Esophagus muscularis mucosa (tissue), 4 donors: ENCODE measurements around the gene ZNF831. TPM values are rescaled to one million over a fixed set of nuclear protein-coding genes. Genes with fewer than 3 reads are reported as not detected.

ENCODE experiments used
- DNase-seq: peaks from one replicate; pipeline ENCODE4 v3.0.0-alpha.2; 2017; ENCODE audit errors: extremely low spot score
- H3K27ac ChIP-seq, 4 donors: fragments of 200-600 bp; sonication (generic); replicated peaks in 1 of 4; 1 replicate in 3 of 4; 2 replicates in 1 of 4; pipeline ENCODE4 v1.5.1; 2016 to 2019; ENCODE audit warnings: mild to moderate bottlenecking in 1 of 4
- H3K27me3 ChIP-seq, 4 donors: fragments of 200-600 bp; sonication (generic); one replicate each; pipeline versions ENCODE4 v1.5.1 to v1.6.0; 2016 to 2019
- H3K36me3 ChIP-seq, 4 donors: fragments of 200-600 bp; sonication (generic); one replicate each; pipeline ENCODE4 v1.5.1; 2016 to 2019
- H3K4me1 ChIP-seq, 4 donors: fragments of 200-600 bp; sonication (generic); one replicate each; pipeline ENCODE4 v1.5.1; 2016 to 2019
- H3K4me3 ChIP-seq, 4 donors: fragments of 200-600 bp; sonication (generic); 1 replicate in 2 of 4; 2 replicates in 2 of 4; pipeline ENCODE4 v1.5.1; 2016 to 2019; ENCODE audit warnings: mild to moderate bottlenecking in 4 of 4, moderate library complexity in 1 of 4
- H3K9me3 ChIP-seq, 4 donors: fragments of 200-600 bp; sonication (generic); 1 replicate in 3 of 4; 2 replicates in 1 of 4; pipeline ENCODE4 v1.5.1; 2016 to 2019
- EP300 ChIP-seq: sonication (generic); formaldehyde crosslinking; IDR thresholded peaks from one replicate; pipeline ENCODE4 v1.6.1; 2017; ENCODE audit warnings: antibody characterized with exemption
- POLR2A ChIP-seq: fragments of 450-650 bp; IDR thresholded peaks from one replicate; pipeline ENCODE4 v1.6.1; 2017; ENCODE audit warnings: antibody characterized with exemption, moderate library complexity, mild to moderate bottlenecking, low read depth
- POLR2AphosphoS5 ChIP-seq, 2 donors: sonication (generic); formaldehyde crosslinking; IDR thresholded peaks; one replicate each; pipeline ENCODE4 v1.6.1; 2017; ENCODE audit warnings: antibody characterized with exemption in 2 of 2
- WGBS: methylation state at CpG from one replicate; pipeline ENCODE4 v1.1.5; 2018; 5-methylcytosine and 5-hydroxymethylcytosine counted together
- intact Hi-C: fragments of 100-400 bp; cut with DNase I; formaldehyde crosslinking; loops from one replicate; pipeline ENCODE4 v1.15.1; 2023
- total RNA-seq, 4 donors: library from RNA; depleted of rRNA; stranded (reverse); fragments of >200 nt; gene quantifications; one replicate each; pipeline versions ENCODE4 v1.1.0 to v1.2.1, GENCODE V29; 2016
- TF ChIP-seq, protein P1 (sequence below), 3 experiments: fragments of 200-600 bp in 2 of 3; fragments of 450-650 bp in 1 of 3; sonication (generic) in 2 of 3; IDR thresholded peaks; one replicate each; pipeline ENCODE4 v1.5.1; 2017 to 2019; ENCODE audit warnings: antibody characterized with exemption in 3 of 3, mild to moderate bottlenecking in 2 of 3, moderate library complexity in 1 of 3

ZNF831 gene
- total RNA-seq, 4 donors from 2014 or later: 0.34 to 1.3 (median 0.56) TPM

GRCh38 chr20:59138114-59138748, 25.4 kb upstream of the ZNF831 start:
- H3K4me3 ChIP-seq: no peak overlapping the region
- 90% methylated on average over 6 of the region's 6 CpGs for WGBS
- H3K27ac ChIP-seq: no peak overlapping the region
- no peaks in the 10 kb centered on the region for H3K4me1 ChIP-seq
- no peak for DNase-seq
- intact Hi-C loops: no loop called here
- no peaks in the 10 kb centered on the region for H3K36me3 ChIP-seq
- H3K27me3 ChIP-seq: peaks cover 0 to 3% (median 0%) of the 10 kb centered on the region in 4 donors
- TF ChIP-seq, protein P1, sequence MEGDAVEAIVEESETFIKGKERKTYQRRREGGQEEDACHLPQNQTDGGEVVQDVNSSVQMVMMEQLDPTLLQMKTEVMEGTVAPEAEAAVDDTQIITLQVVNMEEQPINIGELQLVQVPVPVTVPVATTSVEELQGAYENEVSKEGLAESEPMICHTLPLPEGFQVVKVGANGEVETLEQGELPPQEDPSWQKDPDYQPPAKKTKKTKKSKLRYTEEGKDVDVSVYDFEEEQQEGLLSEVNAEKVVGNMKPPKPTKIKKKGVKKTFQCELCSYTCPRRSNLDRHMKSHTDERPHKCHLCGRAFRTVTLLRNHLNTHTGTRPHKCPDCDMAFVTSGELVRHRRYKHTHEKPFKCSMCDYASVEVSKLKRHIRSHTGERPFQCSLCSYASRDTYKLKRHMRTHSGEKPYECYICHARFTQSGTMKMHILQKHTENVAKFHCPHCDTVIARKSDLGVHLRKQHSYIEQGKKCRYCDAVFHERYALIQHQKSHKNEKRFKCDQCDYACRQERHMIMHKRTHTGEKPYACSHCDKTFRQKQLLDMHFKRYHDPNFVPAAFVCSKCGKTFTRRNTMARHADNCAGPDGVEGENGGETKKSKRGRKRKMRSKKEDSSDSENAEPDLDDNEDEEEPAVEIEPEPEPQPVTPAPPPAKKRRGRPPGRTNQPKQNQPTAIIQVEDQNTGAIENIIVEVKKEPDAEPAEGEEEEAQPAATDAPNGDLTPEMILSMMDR (IDR thresholded peaks at IDR 0.05): no peak
- TF ChIP-seq POLR2AphosphoS5 (IDR thresholded peaks at IDR 0.05): no peak
- no peak for TF ChIP-seq POLR2A
- TF ChIP-seq EP300: no peak
- no peaks in the 10 kb centered on the region for H3K9me3 ChIP-seq

DNA sequence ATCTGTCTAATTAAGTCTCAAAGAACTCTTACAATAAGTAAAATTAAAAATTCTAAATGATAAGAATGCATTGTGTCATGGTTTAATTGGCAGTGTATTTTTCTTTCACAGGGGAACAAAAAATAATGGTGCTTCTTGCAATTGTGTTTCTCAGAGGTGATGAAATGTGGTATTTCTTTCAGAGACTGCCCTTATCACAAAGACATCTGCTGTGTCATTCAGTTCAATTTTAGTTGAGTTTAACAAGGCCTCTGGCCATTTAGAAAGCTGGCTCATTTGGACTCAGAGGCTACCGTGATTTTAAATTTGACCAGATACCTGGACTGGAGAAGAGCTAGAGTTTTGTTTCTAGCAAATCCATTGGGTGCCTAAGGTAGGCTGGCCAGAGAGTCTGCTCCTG, 23.6 kb upstream of the ZNF831 start:
- intact Hi-C loops: no loop called here
- TF ChIP-seq EP300: no peak
- TF ChIP-seq, protein P1 (IDR thresholded peaks at IDR 0.05): no peak
- TF ChIP-seq POLR2A: no peak
- TF ChIP-seq POLR2AphosphoS5 (IDR thresholded peaks at IDR 0.05): no peak
- no peak for DNase-seq
- Histone ChIP-seq H3K27ac (no peak overlapping the region), H3K36me3 (no peaks in the 10 kb centered on the region), H3K9me3 (no peaks in the 10 kb centered on the region), H3K4me3 (no peak overlapping the region), H3K4me1 (no peaks in the 10 kb centered on the region), H3K27me3 (peaks cover 0 to 3% (median 0%) of the 10 kb centered on the region in 4 donors)
- 70% methylated on average over 1 of the region's 1 CpG for WGBS

- no peaks in the 10 kb centered on the region for H3K27me3 ChIP-seq
- intact Hi-C loops: no loop called here
- peaks cover 12 to 14% (median 13%) of the 10 kb centered on the region in 4 donors for H3K4me1 ChIP-seq
- no peaks in the 10 kb centered on the region for H3K36me3 ChIP-seq
- WGBS: 80% methylated on average over 13 of the region's 13 CpGs
- no peak overlapping the region for H3K27ac ChIP-seq
- TF ChIP-seq EP300: no peak
- no peak for TF ChIP-seq POLR2AphosphoS5 (IDR thresholded peaks at IDR 0.05)
- TF ChIP-seq, protein P1 (IDR thresholded peaks at IDR 0.05): no peak
- no peak for TF ChIP-seq POLR2A
- no peak for DNase-seq
- no peak overlapping the region for H3K4me3 ChIP-seq
- no peaks in the 10 kb centered on the region for H3K9me3 ChIP-seq
Measured at GRCh38 chr20:59141818-59142581, 21.6 kb upstream of the ZNF831 start.

DNA sequence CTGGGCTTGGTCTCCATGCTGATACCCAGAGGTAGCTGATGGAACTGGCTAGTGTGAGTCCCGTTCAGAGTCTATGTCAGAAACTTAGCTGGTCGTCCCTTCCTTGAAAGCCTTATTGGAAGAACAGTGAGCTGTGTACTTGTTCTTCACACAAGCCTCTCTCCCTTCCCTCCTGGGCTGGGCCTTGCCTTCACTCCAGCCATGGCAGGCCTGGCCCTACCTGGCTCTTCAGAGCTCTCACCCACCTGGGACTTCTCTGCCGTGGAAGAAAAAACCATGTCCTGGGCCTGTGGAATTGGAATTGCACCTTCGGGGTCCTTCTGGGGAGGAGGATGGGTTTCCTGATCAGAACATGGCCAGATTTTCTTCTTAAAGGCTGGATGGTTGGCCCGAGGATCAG, 20.3 kb upstream of the ZNF831 start:
- no peak for TF ChIP-seq EP300
- TF ChIP-seq, protein P1 (IDR thresholded peaks at IDR 0.05): no peak
- TF ChIP-seq POLR2AphosphoS5 (IDR thresholded peaks at IDR 0.05): no peak
- no peak for TF ChIP-seq POLR2A
- Histone ChIP-seq H3K27ac (no peak overlapping the region), H3K4me1 (peaks cover 23 to 26% (median 24%) of the 10 kb centered on the region in 4 donors), H3K4me3 (no peak overlapping the region), H3K9me3 (no peaks in the 10 kb centered on the region), H3K36me3 (no peaks in the 10 kb centered on the region), H3K27me3 (no peaks in the 10 kb centered on the region)
- DNase-seq: no peak
- 85% methylated on average over 5 of the region's 5 CpGs for WGBS
- intact Hi-C loops: no loop called here
